ENCODE data around the gene TRMT61B.

Gene TRMT61B

GRCh38 chr2:28870146-28870891, at the start of gene TRMT61B:
Gene TRMT61B (minus strand): TSS chr2:28870309. CDS start chr2:28870277, 32 bp downstream.
- Histone ChIP-seq H3K9ac (ENCODE audit: low read length) (peak within 1 kb of the TSS; percentile 84), H3K36me3 (ENCODE audit: control insufficient read depth, insufficient read depth, low read length) (no peaks in the 10 kb centered on the region), H3K27me3 (ENCODE audit: control insufficient read depth, insufficient read depth, low read length) (no peaks in the 10 kb centered on the region), H3K4me1 (ENCODE audit: control insufficient read depth, insufficient read depth, low read length) (peaks cover 8% of the 10 kb centered on the region), H3K27ac (ENCODE audit: low read depth, low read length) (peak within 1 kb of the TSS; percentile 60), H3K4me3 (ENCODE audit: low read length) (peak within 1 kb of the TSS; percentile 84)

- Histone ChIP-seq H3K4me1 (ENCODE audit: control insufficient read depth, insufficient read depth, low read length) (no peaks in the 10 kb centered on the region), H3K4me3 (ENCODE audit: low read length) (no peak overlapping the region), H3K9ac (ENCODE audit: low read length) (no peak overlapping the region), H3K36me3 (ENCODE audit: control insufficient read depth, insufficient read depth, low read length) (peaks cover 8% of the 10 kb centered on the region), H3K27ac (ENCODE audit: low read depth, low read length) (no peak overlapping the region), H3K27me3 (ENCODE audit: control insufficient read depth, insufficient read depth, low read length) (no peaks in the 10 kb centered on the region)
Measured at GRCh38 chr2:28915939-28916338, 45.8 kb upstream of the TRMT61B start.

GRCh38 chr2:28909655-28910353, 39.7 kb upstream of the TRMT61B start:
- no peak overlapping the region for H3K4me3 ChIP-seq (ENCODE audit: low read length)
- H3K27ac ChIP-seq (ENCODE audit: low read depth, low read length), result no peak overlapping the region
- no peak overlapping the region for H3K9ac ChIP-seq (ENCODE audit: low read length)
- H3K36me3 ChIP-seq (ENCODE audit: control insufficient read depth, insufficient read depth, low read length), result peaks cover 13% of the 10 kb centered on the region
- no peaks in the 10 kb centered on the region for H3K27me3 ChIP-seq (ENCODE audit: control insufficient read depth, insufficient read depth, low read length)
- no peaks in the 10 kb centered on the region for H3K4me1 ChIP-seq (ENCODE audit: control insufficient read depth, insufficient read depth, low read length)

- no peaks in the 10 kb centered on the region for H3K27me3 ChIP-seq (ENCODE audit: control insufficient read depth, insufficient read depth, low read length)
- peaks cover 13% of the 10 kb centered on the region for H3K36me3 ChIP-seq (ENCODE audit: control insufficient read depth, insufficient read depth, low read length)
Measured at GRCh38 chr2:28908172-28908571, 38.1 kb upstream of the TRMT61B start.

GRCh38 chr2:28906821-28907220, 36.7 kb upstream of the TRMT61B start:
- Histone ChIP-seq H3K36me3 (ENCODE audit: control insufficient read depth, insufficient read depth, low read length) (peaks cover 13% of the 10 kb centered on the region), H3K9ac (ENCODE audit: low read length) (no peak overlapping the region), H3K27ac (ENCODE audit: low read depth, low read length) (no peak overlapping the region), H3K4me1 (ENCODE audit: control insufficient read depth, insufficient read depth, low read length) (no peaks in the 10 kb centered on the region), H3K27me3 (ENCODE audit: control insufficient read depth, insufficient read depth, low read length) (no peaks in the 10 kb centered on the region), H3K4me3 (ENCODE audit: low read length) (no peak overlapping the region)

More at GRCh38 chr2:28908172-28908571, 38.1 kb upstream of the TRMT61B start:
- Histone ChIP-seq H3K4me1 (ENCODE audit: control insufficient read depth, insufficient read depth, low read length) (no peaks in the 10 kb centered on the region), H3K27ac (ENCODE audit: low read depth, low read length) (no peak overlapping the region), H3K9ac (ENCODE audit: low read length) (no peak overlapping the region), H3K4me3 (ENCODE audit: low read length) (no peak overlapping the region)

GRCh38 chr2:28906376-28906775, 36.3 kb upstream of the TRMT61B start:
- H3K4me3 ChIP-seq (ENCODE audit: low read length), result no peak overlapping the region
- no peak overlapping the region for H3K27ac ChIP-seq (ENCODE audit: low read depth, low read length)
- no peaks in the 10 kb centered on the region for H3K4me1 ChIP-seq (ENCODE audit: control insufficient read depth, insufficient read depth, low read length)
- H3K36me3 ChIP-seq (ENCODE audit: control insufficient read depth, insufficient read depth, low read length), result peaks cover 13% of the 10 kb centered on the region
- H3K9ac ChIP-seq (ENCODE audit: low read length), result no peak overlapping the region
- no peaks in the 10 kb centered on the region for H3K27me3 ChIP-seq (ENCODE audit: control insufficient read depth, insufficient read depth, low read length)

GRCh38 chr2:28905533-28905932, 35.4 kb upstream of the TRMT61B start:
- H3K9ac ChIP-seq (ENCODE audit: low read length), result no peak overlapping the region
- no peak overlapping the region for H3K4me3 ChIP-seq (ENCODE audit: low read length)
- H3K36me3 ChIP-seq (ENCODE audit: control insufficient read depth, insufficient read depth, low read length), result peaks cover 13% of the 10 kb centered on the region
- no peak overlapping the region for H3K27ac ChIP-seq (ENCODE audit: low read depth, low read length)
- no peaks in the 10 kb centered on the region for H3K4me1 ChIP-seq (ENCODE audit: control insufficient read depth, insufficient read depth, low read length)
- H3K27me3 ChIP-seq (ENCODE audit: control insufficient read depth, insufficient read depth, low read length), result no peaks in the 10 kb centered on the region

- Histone ChIP-seq H3K36me3 (ENCODE audit: control insufficient read depth, insufficient read depth, low read length) (peaks cover 9% of the 10 kb centered on the region), H3K4me1 (ENCODE audit: control insufficient read depth, insufficient read depth, low read length) (no peaks in the 10 kb centered on the region), H3K9ac (ENCODE audit: low read length) (no peak overlapping the region), H3K27ac (ENCODE audit: low read depth, low read length) (no peak overlapping the region), H3K4me3 (ENCODE audit: low read length) (no peak overlapping the region), H3K27me3 (ENCODE audit: control insufficient read depth, insufficient read depth, low read length) (no peaks in the 10 kb centered on the region)
Measured at GRCh38 chr2:28904802-28905457, 34.8 kb upstream of the TRMT61B start.

GRCh38 chr2:28904295-28904694, 34.2 kb upstream of the TRMT61B start:
- Histone ChIP-seq H3K36me3 (ENCODE audit: control insufficient read depth, insufficient read depth, low read length) (peaks cover 8% of the 10 kb centered on the region), H3K27ac (ENCODE audit: low read depth, low read length) (no peak overlapping the region), H3K9ac (ENCODE audit: low read length) (no peak overlapping the region), H3K4me1 (ENCODE audit: control insufficient read depth, insufficient read depth, low read length) (no peaks in the 10 kb centered on the region), H3K27me3 (ENCODE audit: control insufficient read depth, insufficient read depth, low read length) (no peaks in the 10 kb centered on the region), H3K4me3 (ENCODE audit: low read length) (no peak overlapping the region)

GRCh38 chr2:28902584-28902983, 32.5 kb upstream of the TRMT61B start:
- no peak overlapping the region for H3K27ac ChIP-seq (ENCODE audit: low read depth, low read length)
- H3K36me3 ChIP-seq (ENCODE audit: control insufficient read depth, insufficient read depth, low read length), result peaks cover 8% of the 10 kb centered on the region
- no peaks in the 10 kb centered on the region for H3K27me3 ChIP-seq (ENCODE audit: control insufficient read depth, insufficient read depth, low read length)
- no peak overlapping the region for H3K9ac ChIP-seq (ENCODE audit: low read length)
- no peaks in the 10 kb centered on the region for H3K4me1 ChIP-seq (ENCODE audit: control insufficient read depth, insufficient read depth, low read length)
- H3K4me3 ChIP-seq (ENCODE audit: low read length), result no peak overlapping the region

GRCh38 chr2:28901841-28902240, 31.7 kb upstream of the TRMT61B start:
- Histone ChIP-seq H3K27ac (ENCODE audit: low read depth, low read length) (no peak overlapping the region), H3K4me3 (ENCODE audit: low read length) (no peak overlapping the region), H3K4me1 (ENCODE audit: control insufficient read depth, insufficient read depth, low read length) (no peaks in the 10 kb centered on the region), H3K9ac (ENCODE audit: low read length) (no peak overlapping the region), H3K36me3 (ENCODE audit: control insufficient read depth, insufficient read depth, low read length) (peaks cover 5% of the 10 kb centered on the region), H3K27me3 (ENCODE audit: control insufficient read depth, insufficient read depth, low read length) (no peaks in the 10 kb centered on the region)

GRCh38 chr2:28901202-28901601, 31.1 kb upstream of the TRMT61B start:
- H3K36me3 ChIP-seq (ENCODE audit: control insufficient read depth, insufficient read depth, low read length), result no peaks in the 10 kb centered on the region
- H3K9ac ChIP-seq (ENCODE audit: low read length), result no peak overlapping the region
- no peaks in the 10 kb centered on the region for H3K27me3 ChIP-seq (ENCODE audit: control insufficient read depth, insufficient read depth, low read length)
- H3K27ac ChIP-seq (ENCODE audit: low read depth, low read length), result no peak overlapping the region
- H3K4me3 ChIP-seq (ENCODE audit: low read length), result no peak overlapping the region
- no peaks in the 10 kb centered on the region for H3K4me1 ChIP-seq (ENCODE audit: control insufficient read depth, insufficient read depth, low read length)
